Measurements from ENCODE around the gene CALML3. TPM values are rescaled to one million over a fixed set of nuclear protein-coding genes. Genes with fewer than 3 reads are reported as not detected.

Gene CALML3
- total and polyA plus RNA-seq, 2 of the 8 experiments (the other 6 are each of a cell fraction or from before 2014, with no cell fraction given), result not detected

DNA sequence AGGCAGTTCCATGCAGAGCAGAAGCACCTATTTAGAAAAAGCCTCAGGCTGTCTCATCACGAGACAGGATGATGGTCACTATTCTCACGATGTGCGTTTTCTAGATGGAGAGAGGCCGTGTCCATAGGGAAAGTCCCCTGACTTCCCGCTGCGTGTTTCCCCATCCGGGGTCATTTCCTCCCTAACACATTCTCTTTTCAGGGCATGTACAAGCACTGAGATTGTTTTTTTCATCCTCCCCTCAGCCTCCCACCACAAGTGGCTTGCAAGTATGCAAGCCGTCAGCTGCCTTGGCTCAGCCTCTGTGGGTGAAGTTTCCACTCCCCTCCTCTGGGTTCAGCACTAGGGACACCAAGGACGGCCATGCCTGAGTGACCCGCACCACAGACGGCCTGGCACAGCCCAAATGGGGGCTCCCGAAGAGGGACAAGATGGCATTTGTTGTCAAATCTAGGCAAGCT is 22.7 kb upstream of the CALML3 start (continued):
- TF ChIP-seq JUND (IDR thresholded peaks at IDR 0.05; ENCODE audit: low read length) (no peak), BRCA1 (IDR thresholded peaks at IDR 0.05; ENCODE audit: low read depth, low read length) (no peak), PHF8 (conservative IDR thresholded peaks at IDR 0.05; ENCODE audit: low read depth, low read length) (no peak), TAF1 (IDR thresholded peaks at IDR 0.05; ENCODE audit: low read depth, low read length) (no peak), SRF (IDR thresholded peaks at IDR 0.05; ENCODE audit: low read depth, low read length) (no peak)
- TF ChIP-seq, protein P1, sequence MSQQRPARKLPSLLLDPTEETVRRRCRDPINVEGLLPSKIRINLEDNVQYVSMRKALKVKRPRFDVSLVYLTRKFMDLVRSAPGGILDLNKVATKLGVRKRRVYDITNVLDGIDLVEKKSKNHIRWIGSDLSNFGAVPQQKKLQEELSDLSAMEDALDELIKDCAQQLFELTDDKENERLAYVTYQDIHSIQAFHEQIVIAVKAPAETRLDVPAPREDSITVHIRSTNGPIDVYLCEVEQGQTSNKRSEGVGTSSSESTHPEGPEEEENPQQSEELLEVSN (IDR thresholded peaks at IDR 0.05), result no peak

All from H1 (cell line).